ENCODE measurements around the gene CSMD2.
A peak's percentile ranks its signal among the peaks of the same experiment; 100 is the strongest.

CSMD2 gene

GRCh38 chr1:34176830-34177603, 12.0 kb upstream of the CSMD2 start, which contains the start of gene C1orf94:
C1orf94 (plus strand) TSS chr1:34176907; CDS start chr1:34177790, 883 bp downstream.
- Histone ChIP-seq H3K9ac (ENCODE audit: low read length in 2 of 2) (no peak within 1 kb of the TSS), H3K9me3 (ENCODE audit: control insufficient read depth in 2 of 2, low read length in 2 of 2) (no peaks in the 10 kb centered on the region), H3K4me3 (ENCODE audit: low read length in 2 of 2) (no peak within 1 kb of the TSS), H3K27me3 (ENCODE audit: control insufficient read depth in 1 of 2, insufficient read depth in 2 of 2, low read length in 2 of 2) (peaks cover 25 to 26% of the 10 kb centered on the region in 2 donors), H3K4me1 (ENCODE audit: control insufficient read depth, insufficient read depth, low read length) (no peaks in the 10 kb centered on the region), H3K36me3 (ENCODE audit: control insufficient read depth in 2 of 2, insufficient read depth in 2 of 2, low read length in 2 of 2) (no peaks in the 10 kb centered on the region), H3K27ac (ENCODE audit: low read length) (no peak within 1 kb of the TSS)

GRCh38 chr1:34175744-34176143, 10.7 kb upstream of the CSMD2 start:
- Histone ChIP-seq H3K27me3 (ENCODE audit: control insufficient read depth in 1 of 2, insufficient read depth in 2 of 2, low read length in 2 of 2) (peaks cover 26 to 35% of the 10 kb centered on the region in 2 donors), H3K4me1 (ENCODE audit: control insufficient read depth, insufficient read depth, low read length) (no peaks in the 10 kb centered on the region), H3K4me3 (ENCODE audit: low read length in 2 of 2) (no peak overlapping the region), H3K9me3 (ENCODE audit: control insufficient read depth in 2 of 2, low read length in 2 of 2) (no peaks in the 10 kb centered on the region), H3K9ac (ENCODE audit: low read length in 2 of 2) (no peak overlapping the region), H3K27ac (ENCODE audit: low read length) (no peak overlapping the region), H3K36me3 (ENCODE audit: control insufficient read depth in 2 of 2, insufficient read depth in 2 of 2, low read length in 2 of 2) (no peaks in the 10 kb centered on the region)

GRCh38 chr1:34167389-34167788, 2.4 kb upstream of the CSMD2 start:
- Histone ChIP-seq H3K27ac (ENCODE audit: low read length) (no peak overlapping the region), H3K9me3 (ENCODE audit: control insufficient read depth in 2 of 2, low read length in 2 of 2) (no peaks in the 10 kb centered on the region), H3K4me3 (ENCODE audit: low read length in 2 of 2) (no peak overlapping the region), H3K9ac (ENCODE audit: low read length in 2 of 2) (no peak overlapping the region), H3K36me3 (ENCODE audit: control insufficient read depth in 2 of 2, insufficient read depth in 2 of 2, low read length in 2 of 2) (no peaks in the 10 kb centered on the region), H3K4me1 (ENCODE audit: control insufficient read depth, insufficient read depth, low read length) (peaks cover 41% of the 10 kb centered on the region), H3K27me3 (ENCODE audit: control insufficient read depth in 1 of 2, insufficient read depth in 2 of 2, low read length in 2 of 2) (peaks cover 32 to 70% of the 10 kb centered on the region in 2 donors)

GRCh38 chr1:34166625-34167361, 1.8 kb upstream of the CSMD2 start:
- Histone ChIP-seq H3K27me3 (ENCODE audit: control insufficient read depth in 1 of 2, insufficient read depth in 2 of 2, low read length in 2 of 2) (peaks cover 34 to 68% of the 10 kb centered on the region in 2 donors), H3K4me3 (ENCODE audit: low read length in 2 of 2) (peak overlapping the region; percentile 29 to 47), H3K9ac (ENCODE audit: low read length in 2 of 2) (no peak overlapping the region)

GRCh38 chr1:34166191-34166624, 1.2 kb upstream of the CSMD2 start:
- H3K4me3 ChIP-seq (ENCODE audit: low read length in 2 of 2): peak overlapping the region; percentile 29 to 47
- H3K36me3 ChIP-seq (ENCODE audit: control insufficient read depth in 2 of 2, insufficient read depth in 2 of 2, low read length in 2 of 2): no peaks in the 10 kb centered on the region
- H3K27ac ChIP-seq (ENCODE audit: low read length): no peak overlapping the region
- H3K27me3 ChIP-seq (ENCODE audit: control insufficient read depth in 1 of 2, insufficient read depth in 2 of 2, low read length in 2 of 2): peaks cover 36 to 64% of the 10 kb centered on the region in 2 donors
- H3K4me1 ChIP-seq (ENCODE audit: control insufficient read depth, insufficient read depth, low read length): peaks cover 41% of the 10 kb centered on the region
- no peaks in the 10 kb centered on the region for H3K9me3 ChIP-seq (ENCODE audit: control insufficient read depth in 2 of 2, low read length in 2 of 2)
- H3K9ac ChIP-seq (ENCODE audit: low read length in 2 of 2): no peak overlapping the region

More at GRCh38 chr1:34166625-34167361, 1.8 kb upstream of the CSMD2 start:
- Histone ChIP-seq H3K27ac (ENCODE audit: low read length) (no peak overlapping the region), H3K9me3 (ENCODE audit: control insufficient read depth in 2 of 2, low read length in 2 of 2) (no peaks in the 10 kb centered on the region), H3K36me3 (ENCODE audit: control insufficient read depth in 2 of 2, insufficient read depth in 2 of 2, low read length in 2 of 2) (no peaks in the 10 kb centered on the region), H3K4me1 (ENCODE audit: control insufficient read depth, insufficient read depth, low read length) (peaks cover 41% of the 10 kb centered on the region)

GRCh38 chr1:34165422-34165921, 442 bp upstream of the CSMD2 start:
- peak overlapping the region; percentile 40 to 62 for H3K4me3 ChIP-seq (ENCODE audit: low read length in 2 of 2)
- peaks cover 41 to 58% of the 10 kb centered on the region in 2 donors for H3K27me3 ChIP-seq (ENCODE audit: control insufficient read depth in 1 of 2, insufficient read depth in 2 of 2, low read length in 2 of 2)
- no peaks in the 10 kb centered on the region for H3K36me3 ChIP-seq (ENCODE audit: control insufficient read depth in 2 of 2, insufficient read depth in 2 of 2, low read length in 2 of 2)
- peaks cover 41% of the 10 kb centered on the region for H3K4me1 ChIP-seq (ENCODE audit: control insufficient read depth, insufficient read depth, low read length)
- peak overlapping the region in 1 of 2 donors; percentile 48 for H3K9ac ChIP-seq (ENCODE audit: low read length in 2 of 2)
- H3K27ac ChIP-seq (ENCODE audit: low read length): no peak overlapping the region
- no peaks in the 10 kb centered on the region for H3K9me3 ChIP-seq (ENCODE audit: control insufficient read depth in 2 of 2, low read length in 2 of 2)

GRCh38 chr1:34163792-34164731, 968 bp downstream of the CSMD2 start:
- peaks cover 41% of the 10 kb centered on the region for H3K4me1 ChIP-seq (ENCODE audit: control insufficient read depth, insufficient read depth, low read length)
- H3K4me3 ChIP-seq (ENCODE audit: low read length in 2 of 2): peak overlapping the region; percentile 60 to 69
- no peak overlapping the region for H3K27ac ChIP-seq (ENCODE audit: low read length)
- H3K36me3 ChIP-seq (ENCODE audit: control insufficient read depth in 2 of 2, insufficient read depth in 2 of 2, low read length in 2 of 2): no peaks in the 10 kb centered on the region
- H3K9ac ChIP-seq (ENCODE audit: low read length in 2 of 2): peak overlapping the region in 1 of 2 donors; percentile 27
- H3K9me3 ChIP-seq (ENCODE audit: control insufficient read depth in 2 of 2, low read length in 2 of 2): no peaks in the 10 kb centered on the region
- H3K27me3 ChIP-seq (ENCODE audit: control insufficient read depth in 1 of 2, insufficient read depth in 2 of 2, low read length in 2 of 2): peaks cover 39 to 56% of the 10 kb centered on the region in 2 donors

- peaks cover 39 to 57% of the 10 kb centered on the region in 2 donors for H3K27me3 ChIP-seq (ENCODE audit: control insufficient read depth in 1 of 2, insufficient read depth in 2 of 2, low read length in 2 of 2)
- H3K27ac ChIP-seq (ENCODE audit: low read length): no peak overlapping the region
- H3K9me3 ChIP-seq (ENCODE audit: control insufficient read depth in 2 of 2, low read length in 2 of 2): no peaks in the 10 kb centered on the region
- H3K4me3 ChIP-seq (ENCODE audit: low read length in 2 of 2): peak overlapping the region; percentile 60 to 69
- peak overlapping the region in 1 of 2 donors; percentile 27 for H3K9ac ChIP-seq (ENCODE audit: low read length in 2 of 2)
- H3K36me3 ChIP-seq (ENCODE audit: control insufficient read depth in 2 of 2, insufficient read depth in 2 of 2, low read length in 2 of 2): no peaks in the 10 kb centered on the region
- peaks cover 41% of the 10 kb centered on the region for H3K4me1 ChIP-seq (ENCODE audit: control insufficient read depth, insufficient read depth, low read length)
Measured at GRCh38 chr1:34162852-34163766, 1.9 kb downstream of the CSMD2 start.

- H3K4me1 ChIP-seq (ENCODE audit: control insufficient read depth, insufficient read depth, low read length): no peaks in the 10 kb centered on the region
- H3K9ac ChIP-seq (ENCODE audit: low read length in 2 of 2): no peak overlapping the region
- H3K4me3 ChIP-seq (ENCODE audit: low read length in 2 of 2): no peak overlapping the region
- H3K9me3 ChIP-seq (ENCODE audit: control insufficient read depth in 2 of 2, low read length in 2 of 2): no peaks in the 10 kb centered on the region
- H3K36me3 ChIP-seq (ENCODE audit: control insufficient read depth in 2 of 2, insufficient read depth in 2 of 2, low read length in 2 of 2): no peaks in the 10 kb centered on the region
- no peak overlapping the region for H3K27ac ChIP-seq (ENCODE audit: low read length)
- peaks cover 6 to 19% of the 10 kb centered on the region in 2 donors for H3K27me3 ChIP-seq (ENCODE audit: control insufficient read depth in 1 of 2, insufficient read depth in 2 of 2, low read length in 2 of 2)
Measured at GRCh38 chr1:34156739-34157138, 8.3 kb downstream of the CSMD2 start.
